Measurements from ENCODE around the gene PTPRD.

DNA sequence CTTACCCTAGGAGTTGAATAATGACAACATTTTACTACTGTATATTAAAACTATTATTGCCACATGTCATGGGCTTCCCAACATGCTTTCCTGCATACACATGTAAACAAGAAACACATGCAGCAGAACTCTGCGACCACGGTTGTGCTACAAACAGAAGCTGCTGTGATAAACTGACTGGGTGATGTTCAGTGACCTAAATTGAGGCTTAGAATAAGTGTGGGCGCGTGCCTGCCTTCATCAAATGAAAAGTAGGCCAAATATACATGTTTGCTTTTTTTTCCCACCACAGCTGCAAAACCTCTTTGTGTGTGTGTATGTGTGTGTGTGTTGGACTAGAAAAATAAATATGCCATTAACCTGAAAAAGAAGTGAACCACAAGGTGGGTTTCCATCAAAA is 1202.1 kb downstream of the PTPRD start:
- TF ChIP-seq, protein P1, sequence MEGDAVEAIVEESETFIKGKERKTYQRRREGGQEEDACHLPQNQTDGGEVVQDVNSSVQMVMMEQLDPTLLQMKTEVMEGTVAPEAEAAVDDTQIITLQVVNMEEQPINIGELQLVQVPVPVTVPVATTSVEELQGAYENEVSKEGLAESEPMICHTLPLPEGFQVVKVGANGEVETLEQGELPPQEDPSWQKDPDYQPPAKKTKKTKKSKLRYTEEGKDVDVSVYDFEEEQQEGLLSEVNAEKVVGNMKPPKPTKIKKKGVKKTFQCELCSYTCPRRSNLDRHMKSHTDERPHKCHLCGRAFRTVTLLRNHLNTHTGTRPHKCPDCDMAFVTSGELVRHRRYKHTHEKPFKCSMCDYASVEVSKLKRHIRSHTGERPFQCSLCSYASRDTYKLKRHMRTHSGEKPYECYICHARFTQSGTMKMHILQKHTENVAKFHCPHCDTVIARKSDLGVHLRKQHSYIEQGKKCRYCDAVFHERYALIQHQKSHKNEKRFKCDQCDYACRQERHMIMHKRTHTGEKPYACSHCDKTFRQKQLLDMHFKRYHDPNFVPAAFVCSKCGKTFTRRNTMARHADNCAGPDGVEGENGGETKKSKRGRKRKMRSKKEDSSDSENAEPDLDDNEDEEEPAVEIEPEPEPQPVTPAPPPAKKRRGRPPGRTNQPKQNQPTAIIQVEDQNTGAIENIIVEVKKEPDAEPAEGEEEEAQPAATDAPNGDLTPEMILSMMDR (conservative IDR thresholded peaks at IDR 0.05; ENCODE audit: low read depth, low read length): no peak
- no peak for TF ChIP-seq EZH2 (IDR thresholded peaks at IDR 0.05; ENCODE audit: borderline replicate concordance, low read depth, low read length, poor library complexity, severe bottlenecking)
